Activated naive CD4-positive, alpha-beta T cell treated with anti-CD3 and anti-CD28 coated beads, Interleukin-2, amount 50 U/mL, for 16 hours (primary cell): ENCODE data around the gene DPP9.
"Not testable (repeated sequence)": the region's sequence is repeated elsewhere in the genome, so short reads cannot be mapped to it uniquely, and the experiment has no call there.

ENCODE experiments used
- DNase-seq: peaks from one replicate; pipeline ENCODE4 v3.0.0-alpha.2; 2020

The DPP9 gene

GRCh38 chr19:4723595-4724514 lies at the start of gene DPP9:
TSS of gene DPP9 (minus strand) at chr19:4723842. CDS start at chr19:4719906, 3,936 bp downstream.
- peak; percentile 97 for DNase-seq

GRCh38 chr19:4773047-4773640 lies 49.5 kb upstream of the DPP9 start:
- no peak for DNase-seq

- no peak for DNase-seq
Measured at GRCh38 chr19:4772566-4772965, 48.9 kb upstream of the DPP9 start.

GRCh38 chr19:4768934-4769777 lies 45.5 kb upstream of the DPP9 start:
- DNase-seq, result peak; percentile 71

- no peak for DNase-seq
Measured at GRCh38 chr19:4764393-4764660, 40.7 kb upstream of the DPP9 start.

- no peak for DNase-seq
Measured at GRCh38 chr19:4763021-4763420, 39.4 kb upstream of the DPP9 start.

GRCh38 chr19:4760285-4760650 lies 36.6 kb upstream of the DPP9 start:
- no peak for DNase-seq

- peak; percentile 42 for DNase-seq
Measured at GRCh38 chr19:4759388-4760284, 36.0 kb upstream of the DPP9 start.

GRCh38 chr19:4758659-4759058 lies 35.0 kb upstream of the DPP9 start:
- no peak for DNase-seq

GRCh38 chr19:4758082-4758481 lies 34.4 kb upstream of the DPP9 start:
- DNase-seq, result no peak

- DNase-seq, result no peak
Measured at GRCh38 chr19:4755459-4755858, 31.8 kb upstream of the DPP9 start.

- no peak for DNase-seq
Measured at GRCh38 chr19:4754248-4754647, 30.6 kb upstream of the DPP9 start.

- no peak for DNase-seq
Measured at GRCh38 chr19:4749870-4750590, 26.4 kb upstream of the DPP9 start.

- DNase-seq, result no peak
Measured at GRCh38 chr19:4748589-4748988, 24.9 kb upstream of the DPP9 start.

- no peak for DNase-seq
Measured at GRCh38 chr19:4748185-4748584, 24.5 kb upstream of the DPP9 start.

- DNase-seq, result no peak
Measured at GRCh38 chr19:4745986-4746385, 22.3 kb upstream of the DPP9 start.

- DNase-seq, result not testable (repeated sequence)
Measured at GRCh38 chr19:4745175-4745574, 21.5 kb upstream of the DPP9 start.

GRCh38 chr19:4744451-4745174 lies 21.0 kb upstream of the DPP9 start:
- DNase-seq, result no peak

GRCh38 chr19:4742723-4743646 lies 19.3 kb upstream of the DPP9 start:
- no peak for DNase-seq

GRCh38 chr19:4740092-4740491 lies 16.4 kb upstream of the DPP9 start:
- no peak for DNase-seq
